DMS 273 (cell line): Measurements from ENCODE around the gene MADD.
"Not testable (repeated sequence)": the region's sequence is repeated elsewhere in the genome, so short reads cannot be mapped to it uniquely, and the experiment has no call there.

ENCODE experiments used
- DNase-seq: peaks from one replicate; lab custom pipeline; 2025; ENCODE audit not compliant: unreplicated experiment; lab: John Stamatoyannopoulos, UW

The MADD gene

GRCh38 chr11:47317064-47317828 lies 47.3 kb downstream of the MADD start:
- no peak for DNase-seq

- DNase-seq, result no peak
These were observed 48.2 kb downstream of the MADD start for GRCh38 chr11:47318166-47318565.

- no peak for DNase-seq
These were observed 54.6 kb downstream of the MADD start for GRCh38 chr11:47324520-47324919.

- DNase-seq, result no peak
These were observed 55.5 kb downstream of the MADD start for GRCh38 chr11:47325271-47326041.

- no peak for DNase-seq
These were observed 56.3 kb downstream of the MADD start for GRCh38 chr11:47326198-47326597.

GRCh38 chr11:47327025-47327424 lies 57.1 kb downstream of the MADD start:
- no peak for DNase-seq

- no peak for DNase-seq
These were observed 58.0 kb downstream of the MADD start for GRCh38 chr11:47327949-47328348.

- no peak for DNase-seq
These were observed 58.8 kb downstream of the MADD start for GRCh38 chr11:47328449-47329390.

GRCh38 chr11:47329431-47329986 lies 59.6 kb downstream of the MADD start:
- DNase-seq, result peak; percentile 36

GRCh38 chr11:47329987-47330931 lies 60.3 kb downstream of the MADD start:
- peak; percentile 64 for DNase-seq

GRCh38 chr11:47331454-47332302 lies 61.7 kb downstream of the MADD start:
- DNase-seq, result no peak

- no peak for DNase-seq
These were observed 62.4 kb downstream of the MADD start for GRCh38 chr11:47332303-47332711.

- DNase-seq, result no peak
These were observed 63.0 kb downstream of the MADD start for GRCh38 chr11:47332791-47333525.

- no peak for DNase-seq
These were observed 63.6 kb downstream of the MADD start for GRCh38 chr11:47333526-47333845.

- no peak for DNase-seq
These were observed 64.0 kb downstream of the MADD start for GRCh38 chr11:47333886-47334443.

GRCh38 chr11:47334699-47335411 lies 64.9 kb downstream of the MADD start:
- DNase-seq, result not testable (repeated sequence)

GRCh38 chr11:47335733-47336132 lies 65.8 kb downstream of the MADD start:
- no peak for DNase-seq
